ENCODE results near the gene KCNMA1. TPM values are rescaled to one million over a fixed set of nuclear protein-coding genes. Genes with fewer than 3 reads are reported as not detected.

The KCNMA1 gene
- polyA plus RNA-seq, 4 donors: 2.7 to 8.6 (median 7.7) TPM

- H3K36me3 ChIP-seq (ENCODE audit: control insufficient read depth in 3 of 3, insufficient read depth in 2 of 3, low read depth in 1 of 3, low read length in 3 of 3): no peaks in the 10 kb centered on the region
- no peak for FAIRE-seq
- WGBS, 3 donors: 75 to 83% (median 78%) methylated on average over 4 of the region's 4 CpGs
- peaks cover 0 to 4% (median 0%) of the 10 kb centered on the region in 3 donors for H3K27me3 ChIP-seq (ENCODE audit: control insufficient read depth in 3 of 3, insufficient read depth in 3 of 3, low read length in 3 of 3)
- no peak for DNase-seq
- H3K27ac ChIP-seq (ENCODE audit: low read depth in 1 of 3, low read length in 2 of 3): no peak overlapping the region
- no peaks in the 10 kb centered on the region for H3K4me1 ChIP-seq (ENCODE audit: control insufficient read depth in 3 of 3, insufficient read depth in 2 of 3, low read depth in 1 of 3, low read length in 2 of 3)
- H3K4me3 ChIP-seq (ENCODE audit: low read depth in 1 of 3, low read length in 3 of 3): no peak overlapping the region
- H3K9me3 ChIP-seq (ENCODE audit: control insufficient read depth in 2 of 2, insufficient read depth in 1 of 2, low read depth in 1 of 2, low read length in 1 of 2): no peaks in the 10 kb centered on the region
These were observed 255.9 kb downstream of the KCNMA1 start for GRCh38 chr10:77381750-77382149.

GRCh38 chr10:77380723-77381122 is 256.9 kb downstream of the KCNMA1 start:
- H3K27ac ChIP-seq (ENCODE audit: low read depth in 1 of 3, low read length in 2 of 3): no peak overlapping the region
- H3K4me1 ChIP-seq (ENCODE audit: control insufficient read depth in 3 of 3, insufficient read depth in 2 of 3, low read depth in 1 of 3, low read length in 2 of 3): no peaks in the 10 kb centered on the region
- H3K27me3 ChIP-seq (ENCODE audit: control insufficient read depth in 3 of 3, insufficient read depth in 3 of 3, low read length in 3 of 3): peaks cover 0 to 4% (median 0%) of the 10 kb centered on the region in 3 donors
- DNase-seq (no peak), FAIRE-seq (no peak)
- H3K9me3 ChIP-seq (ENCODE audit: control insufficient read depth in 2 of 2, insufficient read depth in 1 of 2, low read depth in 1 of 2, low read length in 1 of 2): no peaks in the 10 kb centered on the region
- 79 to 81% (median 80%) methylated on average over 1 of the region's 1 CpG for WGBS, 3 donors
- no peak overlapping the region for H3K4me3 ChIP-seq (ENCODE audit: low read depth in 1 of 3, low read length in 3 of 3)
- H3K36me3 ChIP-seq (ENCODE audit: control insufficient read depth in 3 of 3, insufficient read depth in 2 of 3, low read depth in 1 of 3, low read length in 3 of 3): no peaks in the 10 kb centered on the region

GRCh38 chr10:77380191-77380590 is 257.4 kb downstream of the KCNMA1 start:
- H3K4me3 ChIP-seq (ENCODE audit: low read depth in 1 of 3, low read length in 3 of 3): no peak overlapping the region
- no peak for DNase-seq
- WGBS, 3 donors: 60 to 81% (median 65%) methylated on average over 3 of the region's 3 CpGs
- no peak overlapping the region for H3K27ac ChIP-seq (ENCODE audit: low read depth in 1 of 3, low read length in 2 of 3)
- no peaks in the 10 kb centered on the region for H3K9me3 ChIP-seq (ENCODE audit: control insufficient read depth in 2 of 2, insufficient read depth in 1 of 2, low read depth in 1 of 2, low read length in 1 of 2)
- FAIRE-seq: no peak
- no peaks in the 10 kb centered on the region for H3K4me1 ChIP-seq (ENCODE audit: control insufficient read depth in 3 of 3, insufficient read depth in 2 of 3, low read depth in 1 of 3, low read length in 2 of 3)
- H3K27me3 ChIP-seq (ENCODE audit: control insufficient read depth in 3 of 3, insufficient read depth in 3 of 3, low read length in 3 of 3): peaks cover 0 to 4% (median 0%) of the 10 kb centered on the region in 3 donors
- H3K36me3 ChIP-seq (ENCODE audit: control insufficient read depth in 3 of 3, insufficient read depth in 2 of 3, low read depth in 1 of 3, low read length in 3 of 3): no peaks in the 10 kb centered on the region

- no peaks in the 10 kb centered on the region for H3K9me3 ChIP-seq (ENCODE audit: control insufficient read depth in 2 of 2, insufficient read depth in 1 of 2, low read depth in 1 of 2, low read length in 1 of 2)
- DNase-seq: no peak
- no peak overlapping the region for H3K4me3 ChIP-seq (ENCODE audit: low read depth in 1 of 3, low read length in 3 of 3)
- no peaks in the 10 kb centered on the region for H3K36me3 ChIP-seq (ENCODE audit: control insufficient read depth in 3 of 3, insufficient read depth in 2 of 3, low read depth in 1 of 3, low read length in 3 of 3)
- no peak overlapping the region for H3K27ac ChIP-seq (ENCODE audit: low read depth in 1 of 3, low read length in 2 of 3)
- no peak for FAIRE-seq
- H3K27me3 ChIP-seq (ENCODE audit: control insufficient read depth in 3 of 3, insufficient read depth in 3 of 3, low read length in 3 of 3): peaks cover 0 to 4% (median 0%) of the 10 kb centered on the region in 3 donors
- 82 to 90% (median 88%) methylated on average over 4 of the region's 4 CpGs for WGBS, 3 donors
- no peaks in the 10 kb centered on the region for H3K4me1 ChIP-seq (ENCODE audit: control insufficient read depth in 3 of 3, insufficient read depth in 2 of 3, low read depth in 1 of 3, low read length in 2 of 3)
These were observed 258.9 kb downstream of the KCNMA1 start for GRCh38 chr10:77378366-77379349.

- Histone ChIP-seq H3K4me3 (ENCODE audit: low read depth in 1 of 3, low read length in 3 of 3) (no peak overlapping the region), H3K36me3 (ENCODE audit: control insufficient read depth in 3 of 3, insufficient read depth in 2 of 3, low read depth in 1 of 3, low read length in 3 of 3) (no peaks in the 10 kb centered on the region), H3K27me3 (ENCODE audit: control insufficient read depth in 3 of 3, insufficient read depth in 3 of 3, low read length in 3 of 3) (peaks cover 0 to 4% (median 0%) of the 10 kb centered on the region in 3 donors), H3K4me1 (ENCODE audit: control insufficient read depth in 3 of 3, insufficient read depth in 2 of 3, low read depth in 1 of 3, low read length in 2 of 3) (no peaks in the 10 kb centered on the region), H3K9me3 (ENCODE audit: control insufficient read depth in 2 of 2, insufficient read depth in 1 of 2, low read depth in 1 of 2, low read length in 1 of 2) (no peaks in the 10 kb centered on the region), H3K27ac (ENCODE audit: low read depth in 1 of 3, low read length in 2 of 3) (no peak overlapping the region)
- DNase-seq (no peak), FAIRE-seq (no peak)
- 55 to 69% (median 61%) methylated on average over 6 of the region's 6 CpGs for WGBS, 3 donors
These were observed 259.8 kb downstream of the KCNMA1 start for GRCh38 chr10:77377678-77378352.

GRCh38 chr10:77377034-77377433 is 260.6 kb downstream of the KCNMA1 start:
- H3K36me3 ChIP-seq (ENCODE audit: control insufficient read depth in 3 of 3, insufficient read depth in 2 of 3, low read depth in 1 of 3, low read length in 3 of 3): no peaks in the 10 kb centered on the region
- H3K4me3 ChIP-seq (ENCODE audit: low read depth in 1 of 3, low read length in 3 of 3): no peak overlapping the region
- WGBS, 3 donors: 70 to 83% (median 74%) methylated on average over 5 of the region's 5 CpGs
- DNase-seq (no peak), FAIRE-seq (no peak)
- no peak overlapping the region for H3K27ac ChIP-seq (ENCODE audit: low read depth in 1 of 3, low read length in 2 of 3)
- H3K4me1 ChIP-seq (ENCODE audit: control insufficient read depth in 3 of 3, insufficient read depth in 2 of 3, low read depth in 1 of 3, low read length in 2 of 3): no peaks in the 10 kb centered on the region
- peaks cover 0 to 4% (median 0%) of the 10 kb centered on the region in 3 donors for H3K27me3 ChIP-seq (ENCODE audit: control insufficient read depth in 3 of 3, insufficient read depth in 3 of 3, low read length in 3 of 3)
- no peaks in the 10 kb centered on the region for H3K9me3 ChIP-seq (ENCODE audit: control insufficient read depth in 2 of 2, insufficient read depth in 1 of 2, low read depth in 1 of 2, low read length in 1 of 2)

- no peak overlapping the region for H3K27ac ChIP-seq (ENCODE audit: low read depth in 1 of 3, low read length in 2 of 3)
- no peak for FAIRE-seq
- WGBS, 3 donors: 81 to 95% (median 83%) methylated on average over 2 of the region's 2 CpGs
These were observed 263.4 kb downstream of the KCNMA1 start for GRCh38 chr10:77374189-77374656.

More at GRCh38 chr10:77374189-77374656, 263.4 kb downstream of the KCNMA1 start:
- peaks cover 0 to 4% (median 0%) of the 10 kb centered on the region in 3 donors for H3K27me3 ChIP-seq (ENCODE audit: control insufficient read depth in 3 of 3, insufficient read depth in 3 of 3, low read length in 3 of 3)
- no peak for DNase-seq
- H3K4me3 ChIP-seq (ENCODE audit: low read depth in 1 of 3, low read length in 3 of 3): no peak overlapping the region
- H3K9me3 ChIP-seq (ENCODE audit: control insufficient read depth in 2 of 2, insufficient read depth in 1 of 2, low read depth in 1 of 2, low read length in 1 of 2): peaks cover 0 to 1% of the 10 kb centered on the region in 2 donors
- H3K36me3 ChIP-seq (ENCODE audit: control insufficient read depth in 3 of 3, insufficient read depth in 2 of 3, low read depth in 1 of 3, low read length in 3 of 3): no peaks in the 10 kb centered on the region
- no peaks in the 10 kb centered on the region for H3K4me1 ChIP-seq (ENCODE audit: control insufficient read depth in 3 of 3, insufficient read depth in 2 of 3, low read depth in 1 of 3, low read length in 2 of 3)

Measured in small intestine (tissue), 7 donors.